GM19452 (cell line): Measurements from ENCODE around the gene GOLGA8F.
"Not testable (repeated sequence)": the region's sequence is repeated elsewhere in the genome, so short reads cannot be mapped to it uniquely, and the experiment has no call there.

Experiments
- ATAC-seq: cut with Tn5 transposase; IDR thresholded peaks from one replicate; pipeline ENCODE4 v1.9.1; 2021; ENCODE audit not compliant: unreplicated experiment

Gene GOLGA8F

GRCh38 chr15:28378364-28378763 lies at the start of gene GOLGA8F:
GOLGA8F (plus strand) TSS chr15:28378664; CDS start chr15:28378762, 98 bp downstream.
- ATAC-seq: not testable (repeated sequence)

GRCh38 chr15:28357984-28358383 lies 20.5 kb upstream of the GOLGA8F start, which contains the start of gene GOLGA6L24:
GOLGA6L24 (minus strand) TSS chr15:28358084; CDS start chr15:28358023, 61 bp downstream.
- ATAC-seq: not testable (repeated sequence)

- not testable (repeated sequence) for ATAC-seq
Measured at GRCh38 chr15:28365502-28365901, 13.0 kb upstream of the GOLGA8F start.

GRCh38 chr15:28380053-28380452 lies 1.6 kb downstream of the GOLGA8F start:
- not testable (repeated sequence) for ATAC-seq

- not testable (repeated sequence) for ATAC-seq
Measured at GRCh38 chr15:28396022-28396421, 17.6 kb downstream of the GOLGA8F start.

- ATAC-seq: not testable (repeated sequence)
Measured at GRCh38 chr15:28402774-28403435, 24.4 kb downstream of the GOLGA8F start.

GRCh38 chr15:28420470-28420869 lies 42.0 kb downstream of the GOLGA8F start:
- not testable (repeated sequence) for ATAC-seq

- not testable (repeated sequence) for ATAC-seq
Measured at GRCh38 chr15:28435594-28435993, 57.1 kb downstream of the GOLGA8F start.
